ENCODE measurements around the gene KATNBL1. TPM values are rescaled to one million over a fixed set of nuclear protein-coding genes. Genes with fewer than 3 reads are reported as not detected.
A peak's percentile ranks its signal among the peaks of the same experiment; 100 is the strongest.

KATNBL1 gene
- polyA plus RNA-seq, 1 donor from 2014 or later = 51.6 TPM

GRCh38 chr15:34114215-34114614, 95.7 kb downstream of the KATNBL1 start:
- no peak overlapping the region for H3K27ac Mint-ChIP-seq
- peaks cover 9% of the 10 kb centered on the region for H3K27me3 Mint-ChIP-seq
- H3K4me3 Mint-ChIP-seq = no peak overlapping the region
- no peaks in the 10 kb centered on the region for H3K9me3 Mint-ChIP-seq
- no peaks in the 10 kb centered on the region for H3K36me3 Mint-ChIP-seq
- no peaks in the 10 kb centered on the region for H3K4me1 Mint-ChIP-seq

GRCh38 chr15:34111488-34111887, 98.4 kb downstream of the KATNBL1 start:
- no peaks in the 10 kb centered on the region for H3K9me3 Mint-ChIP-seq
- H3K4me3 Mint-ChIP-seq = no peak overlapping the region
- peaks cover 6% of the 10 kb centered on the region for H3K27me3 Mint-ChIP-seq
- H3K4me1 Mint-ChIP-seq = no peaks in the 10 kb centered on the region
- H3K27ac Mint-ChIP-seq = no peak overlapping the region
- no peaks in the 10 kb centered on the region for H3K36me3 Mint-ChIP-seq

- peak overlapping the region in 1 of 4 donors; percentile 10 for H3K4me3 Mint-ChIP-seq
- H3K9me3 Mint-ChIP-seq = peaks cover 0 to 1% (median 0%) of the 10 kb centered on the region in 3 donors
- H3K27me3 Mint-ChIP-seq = peaks cover 6% of the 10 kb centered on the region
- no peaks in the 10 kb centered on the region for H3K36me3 Mint-ChIP-seq
- peak overlapping the region in 1 of 3 donors; percentile 19 for H3K27ac Mint-ChIP-seq
- H3K4me1 Mint-ChIP-seq = no peaks in the 10 kb centered on the region
Observed at GRCh38 chr15:34109797-34110663, 99.9 kb downstream of the KATNBL1 start.

GRCh38 chr15:34107315-34107714, 102.6 kb downstream of the KATNBL1 start:
- peaks cover 0 to 4% (median 0%) of the 10 kb centered on the region in 3 donors for H3K9me3 Mint-ChIP-seq
- no peak overlapping the region for H3K4me3 Mint-ChIP-seq
- no peaks in the 10 kb centered on the region for H3K27me3 Mint-ChIP-seq
- peaks cover 0 to 8% (median 0%) of the 10 kb centered on the region in 3 donors for H3K4me1 Mint-ChIP-seq
- H3K36me3 Mint-ChIP-seq = peaks cover 2% of the 10 kb centered on the region
- H3K27ac Mint-ChIP-seq = no peak overlapping the region

- peaks cover 0 to 15% (median 4%) of the 10 kb centered on the region in 3 donors for H3K4me1 Mint-ChIP-seq
- H3K9me3 Mint-ChIP-seq = peaks cover 0 to 4% (median 0%) of the 10 kb centered on the region in 3 donors
- H3K27me3 Mint-ChIP-seq = no peaks in the 10 kb centered on the region
- H3K27ac Mint-ChIP-seq = peak overlapping the region in 1 of 3 donors; percentile 6
- peaks cover 4% of the 10 kb centered on the region for H3K36me3 Mint-ChIP-seq
- no peak overlapping the region for H3K4me3 Mint-ChIP-seq
Observed at GRCh38 chr15:34106423-34106822, 103.5 kb downstream of the KATNBL1 start.

GRCh38 chr15:34102175-34102925, 107.5 kb downstream of the KATNBL1 start:
- Mint-ChIP-seq H3K4me3 (peak overlapping the region; percentile 76 to 100 (median 97)), H3K4me1 (peaks cover 13 to 35% (median 19%) of the 10 kb centered on the region in 3 donors)

GRCh38 chr15:34101366-34102174, 108.3 kb downstream of the KATNBL1 start, which contains the start of the genes EMC7 and PGBD4:
EMC7 (minus strand) TSS chr15:34101862; CDS start chr15:34101839, 23 bp downstream.
PGBD4 (plus strand) TSS chr15:34102083; CDS start chr15:34102532, 449 bp downstream.
- H3K4me1 Mint-ChIP-seq = peaks cover 13 to 36% (median 19%) of the 10 kb centered on the region in 3 donors
- H3K4me3 Mint-ChIP-seq = peak within 1 kb of the TSS; percentile 76 to 100 (median 97)
- H3K27ac Mint-ChIP-seq = peak within 1 kb of the TSS; percentile 79 to 99 (median 98)
- peaks cover 6% of the 10 kb centered on the region for H3K36me3 Mint-ChIP-seq
- H3K27me3 Mint-ChIP-seq = no peaks in the 10 kb centered on the region
- peaks cover 0 to 4% (median 0%) of the 10 kb centered on the region in 3 donors for H3K9me3 Mint-ChIP-seq

More at GRCh38 chr15:34102175-34102925, 107.5 kb downstream of the KATNBL1 start:
- Mint-ChIP-seq H3K27ac (peak overlapping the region; percentile 79 to 99 (median 98)), H3K27me3 (no peaks in the 10 kb centered on the region), H3K36me3 (peaks cover 6% of the 10 kb centered on the region), H3K9me3 (peaks cover 0 to 4% (median 0%) of the 10 kb centered on the region in 3 donors)

- H3K9me3 Mint-ChIP-seq = peaks cover 0 to 2% (median 0%) of the 10 kb centered on the region in 3 donors
- no peak overlapping the region for H3K27ac Mint-ChIP-seq
- no peaks in the 10 kb centered on the region for H3K27me3 Mint-ChIP-seq
- H3K4me1 Mint-ChIP-seq = peaks cover 13 to 36% (median 19%) of the 10 kb centered on the region in 3 donors
- peak overlapping the region in 3 of 4 donors; percentile 63 to 76 (median 68) for H3K4me3 Mint-ChIP-seq
- H3K36me3 Mint-ChIP-seq = peaks cover 6% of the 10 kb centered on the region
Observed at GRCh38 chr15:34099914-34100313, 110.0 kb downstream of the KATNBL1 start.

Other genes with a start within 250 kb of the KATNBL1 start
- gene CHRM5, start 241.6 kb downstream of the KATNBL1 start, polyA plus RNA-seq = not detected
- gene AVEN, start 170.9 kb downstream of the KATNBL1 start, polyA plus RNA-seq = 2.4 TPM
- gene EMC7, start 108.2 kb downstream of the KATNBL1 start, polyA plus RNA-seq = 89.5 TPM
- 0.71 TPM for gene PGBD4, start 108.0 kb downstream of the KATNBL1 start, polyA plus RNA-seq
- gene EMC4, start 14.9 kb upstream of the KATNBL1 start, polyA plus RNA-seq = 156 TPM
- gene SLC12A6, start 127.7 kb upstream of the KATNBL1 start, polyA plus RNA-seq = 8.7 TPM
- 350 TPM for gene NOP10, start 133.0 kb upstream of the KATNBL1 start, polyA plus RNA-seq
- not detected for gene NUTM1, start 133.2 kb upstream of the KATNBL1 start, polyA plus RNA-seq
- gene LPCAT4, start 157.1 kb upstream of the KATNBL1 start, polyA plus RNA-seq = 8.5 TPM
- gene GOLGA8A, start 227.7 kb upstream of the KATNBL1 start, polyA plus RNA-seq = 2.8 TPM

Measured in IgD-negative memory B cell (primary cell).